ENCODE results near the gene ECHDC3.

Gene ECHDC3

GRCh38 chr10:11808808-11809207 lies 66.6 kb downstream of the ECHDC3 start:
- Histone ChIP-seq H3K23ac (ENCODE audit: low read depth, low read length, poor library complexity) (no peak overlapping the region), H2AFZ (ENCODE audit: low read length) (no peak overlapping the region), H4K8ac (ENCODE audit: low read depth, low read length) (no peak overlapping the region), H3K4me2 (ENCODE audit: insufficient read depth, low read length, poor library complexity, severe bottlenecking) (no peak overlapping the region), H3K27me3 (ENCODE audit: control insufficient read depth in 3 of 3, insufficient read depth in 3 of 3, low read depth in 1 of 3, low read length in 3 of 3) (peaks cover 0 to 3% (median 0%) of the 10 kb centered on the region in 3 experiments), H3K14ac (ENCODE audit: low read length) (no peak overlapping the region), H4K91ac (ENCODE audit: low read depth, low read length, poor library complexity) (no peak overlapping the region), H3K18ac (ENCODE audit: low read length) (no peak overlapping the region), H3K9ac (ENCODE audit: low read depth, low read length, poor library complexity) (no peak overlapping the region), H2BK12ac (ENCODE audit: low read length) (no peak overlapping the region), H3K79me1 (ENCODE audit: low read depth, low read length) (no peaks in the 10 kb centered on the region), H2AK5ac (ENCODE audit: low read depth, low read length) (no peak overlapping the region), H3K36me3 (replicated peaks in 1 of 2; ENCODE audit: control insufficient read depth in 2 of 2, insufficient read depth in 2 of 2, low read length in 2 of 2) (no peaks in the 10 kb centered on the region), H3K4ac (ENCODE audit: low read length) (no peak overlapping the region), H3K4me3 (ENCODE audit: low read length in 2 of 2) (no peak overlapping the region), H2BK5ac (ENCODE audit: low read length) (no peak overlapping the region), H2BK15ac (ENCODE audit: low read length) (no peak overlapping the region), H2BK120ac (ENCODE audit: low read depth, low read length) (no peak overlapping the region), H3K27ac (replicated peaks; ENCODE audit: low read length) (no peak overlapping the region), H3K4me1 (ENCODE audit: control insufficient read depth in 2 of 2, insufficient read depth in 1 of 2, low read depth in 1 of 2, low read length in 2 of 2) (peaks cover 5 to 7% of the 10 kb centered on the region in 2 donors), H3K9me3 (replicated peaks in 1 of 2; ENCODE audit: control insufficient read depth in 2 of 2, insufficient read depth in 1 of 2, low read depth in 1 of 2, low read length in 2 of 2) (peaks cover 0 to 2% of the 10 kb centered on the region in 2 donors)
- WGBS, 2 donors (ENCODE audit: extremely low coverage in 2 of 2, insufficient read length in 2 of 2, insufficient replicate concordance in 1 of 2): no CpG with 5 or more reads among the region's 5 CpGs
- DNase-seq (ENCODE audit: low spot score): no peak

- no peaks in the 10 kb centered on the region for H3K9me3 ChIP-seq (replicated peaks in 1 of 2; ENCODE audit: control insufficient read depth in 2 of 2, insufficient read depth in 1 of 2, low read depth in 1 of 2, low read length in 2 of 2)
- H2BK120ac ChIP-seq (ENCODE audit: low read depth, low read length): no peak overlapping the region
- peaks cover 0 to 4% (median 0%) of the 10 kb centered on the region in 3 experiments for H3K27me3 ChIP-seq (ENCODE audit: control insufficient read depth in 3 of 3, insufficient read depth in 3 of 3, low read depth in 1 of 3, low read length in 3 of 3)
- no peak overlapping the region for H3K4me3 ChIP-seq (ENCODE audit: low read length in 2 of 2)
- no peak overlapping the region for H3K18ac ChIP-seq (ENCODE audit: low read length)
- H3K9ac ChIP-seq (ENCODE audit: low read depth, low read length, poor library complexity): no peak overlapping the region
- H2AFZ ChIP-seq (ENCODE audit: low read length): peak overlapping the region; percentile 55
- no peak overlapping the region for H4K8ac ChIP-seq (ENCODE audit: low read depth, low read length)
- peaks cover 5 to 7% of the 10 kb centered on the region in 2 donors for H3K4me1 ChIP-seq (ENCODE audit: control insufficient read depth in 2 of 2, insufficient read depth in 1 of 2, low read depth in 1 of 2, low read length in 2 of 2)
- no peak overlapping the region for H2BK15ac ChIP-seq (ENCODE audit: low read length)
- H4K91ac ChIP-seq (ENCODE audit: low read depth, low read length, poor library complexity): no peak overlapping the region
- peak overlapping the region; percentile 12 for H3K27ac ChIP-seq (replicated peaks; ENCODE audit: low read length)
- no peak overlapping the region for H2BK5ac ChIP-seq (ENCODE audit: low read length)
- H3K36me3 ChIP-seq (replicated peaks in 1 of 2; ENCODE audit: control insufficient read depth in 2 of 2, insufficient read depth in 2 of 2, low read length in 2 of 2): no peaks in the 10 kb centered on the region
- no peak overlapping the region for H3K4me2 ChIP-seq (ENCODE audit: insufficient read depth, low read length, poor library complexity, severe bottlenecking)
- peak overlapping the region; percentile 2 for H2BK12ac ChIP-seq (ENCODE audit: low read length)
- no peak overlapping the region for H3K4ac ChIP-seq (ENCODE audit: low read length)
- peak overlapping the region; percentile 60 for H3K14ac ChIP-seq (ENCODE audit: low read length)
- H3K79me1 ChIP-seq (ENCODE audit: low read depth, low read length): no peaks in the 10 kb centered on the region
- no CpG with 5 or more reads among the region's 13 CpGs for WGBS, 2 donors (ENCODE audit: extremely low coverage in 2 of 2, insufficient read length in 2 of 2, insufficient replicate concordance in 1 of 2)
- no peak for DNase-seq (ENCODE audit: low spot score)
- H2AK5ac ChIP-seq (ENCODE audit: low read depth, low read length): no peak overlapping the region
- H3K23ac ChIP-seq (ENCODE audit: low read depth, low read length, poor library complexity): peak overlapping the region; percentile 46
These were observed 68.2 kb downstream of the ECHDC3 start for GRCh38 chr10:11810313-11810766.

- no peak overlapping the region for H3K27ac ChIP-seq (replicated peaks; ENCODE audit: low read length)
- no peak overlapping the region for H3K4me3 ChIP-seq (ENCODE audit: low read length in 2 of 2)
- H3K36me3 ChIP-seq (replicated peaks in 1 of 2; ENCODE audit: control insufficient read depth in 2 of 2, insufficient read depth in 2 of 2, low read length in 2 of 2): no peaks in the 10 kb centered on the region
- WGBS, 2 donors (ENCODE audit: extremely low coverage in 2 of 2, insufficient read length in 2 of 2, insufficient replicate concordance in 1 of 2): no CpG with 5 or more reads among the region's 6 CpGs
- no peaks in the 10 kb centered on the region for H3K79me1 ChIP-seq (ENCODE audit: low read depth, low read length)
- H2BK120ac ChIP-seq (ENCODE audit: low read depth, low read length): no peak overlapping the region
- H3K18ac ChIP-seq (ENCODE audit: low read length): no peak overlapping the region
- peak overlapping the region; percentile 55 for H2AFZ ChIP-seq (ENCODE audit: low read length)
- no peak overlapping the region for H4K8ac ChIP-seq (ENCODE audit: low read depth, low read length)
- no peak for DNase-seq (ENCODE audit: low spot score)
- no peak overlapping the region for H2BK15ac ChIP-seq (ENCODE audit: low read length)
- no peak overlapping the region for H3K9ac ChIP-seq (ENCODE audit: low read depth, low read length, poor library complexity)
- no peak overlapping the region for H2AK5ac ChIP-seq (ENCODE audit: low read depth, low read length)
- no peak overlapping the region for H3K14ac ChIP-seq (ENCODE audit: low read length)
- no peak overlapping the region for H2BK12ac ChIP-seq (ENCODE audit: low read length)
- peaks cover 0 to 4% (median 0%) of the 10 kb centered on the region in 3 experiments for H3K27me3 ChIP-seq (ENCODE audit: control insufficient read depth in 3 of 3, insufficient read depth in 3 of 3, low read depth in 1 of 3, low read length in 3 of 3)
- H2BK5ac ChIP-seq (ENCODE audit: low read length): no peak overlapping the region
- H3K4ac ChIP-seq (ENCODE audit: low read length): no peak overlapping the region
- no peak overlapping the region for H3K4me2 ChIP-seq (ENCODE audit: insufficient read depth, low read length, poor library complexity, severe bottlenecking)
- H3K9me3 ChIP-seq (replicated peaks in 1 of 2; ENCODE audit: control insufficient read depth in 2 of 2, insufficient read depth in 1 of 2, low read depth in 1 of 2, low read length in 2 of 2): no peaks in the 10 kb centered on the region
- no peak overlapping the region for H3K23ac ChIP-seq (ENCODE audit: low read depth, low read length, poor library complexity)
- peaks cover 5 to 7% of the 10 kb centered on the region in 2 donors for H3K4me1 ChIP-seq (ENCODE audit: control insufficient read depth in 2 of 2, insufficient read depth in 1 of 2, low read depth in 1 of 2, low read length in 2 of 2)
- no peak overlapping the region for H4K91ac ChIP-seq (ENCODE audit: low read depth, low read length, poor library complexity)
These were observed 68.8 kb downstream of the ECHDC3 start for GRCh38 chr10:11810973-11811372.

- Histone ChIP-seq H2AK5ac (ENCODE audit: low read depth, low read length) (no peak overlapping the region), H3K23ac (ENCODE audit: low read depth, low read length, poor library complexity) (peak overlapping the region; percentile 6), H2BK15ac (ENCODE audit: low read length) (no peak overlapping the region), H3K4ac (ENCODE audit: low read length) (no peak overlapping the region), H4K91ac (ENCODE audit: low read depth, low read length, poor library complexity) (no peak overlapping the region), H3K4me2 (ENCODE audit: insufficient read depth, low read length, poor library complexity, severe bottlenecking) (no peak overlapping the region), H3K27me3 (ENCODE audit: control insufficient read depth in 3 of 3, insufficient read depth in 3 of 3, low read depth in 1 of 3, low read length in 3 of 3) (peaks cover 0 to 4% (median 0%) of the 10 kb centered on the region in 3 experiments), H3K9me3 (replicated peaks in 1 of 2; ENCODE audit: control insufficient read depth in 2 of 2, insufficient read depth in 1 of 2, low read depth in 1 of 2, low read length in 2 of 2) (no peaks in the 10 kb centered on the region), H2BK5ac (ENCODE audit: low read length) (no peak overlapping the region), H3K4me1 (ENCODE audit: control insufficient read depth in 2 of 2, insufficient read depth in 1 of 2, low read depth in 1 of 2, low read length in 2 of 2) (peaks cover 5 to 7% of the 10 kb centered on the region in 2 donors), H2BK120ac (ENCODE audit: low read depth, low read length) (no peak overlapping the region), H2BK12ac (ENCODE audit: low read length) (no peak overlapping the region), H4K8ac (ENCODE audit: low read depth, low read length) (no peak overlapping the region), H3K36me3 (replicated peaks in 1 of 2; ENCODE audit: control insufficient read depth in 2 of 2, insufficient read depth in 2 of 2, low read length in 2 of 2) (no peaks in the 10 kb centered on the region), H3K9ac (ENCODE audit: low read depth, low read length, poor library complexity) (no peak overlapping the region), H2AFZ (ENCODE audit: low read length) (no peak overlapping the region), H3K27ac (replicated peaks; ENCODE audit: low read length) (no peak overlapping the region), H3K18ac (ENCODE audit: low read length) (peak overlapping the region; percentile 0), H3K4me3 (ENCODE audit: low read length in 2 of 2) (no peak overlapping the region), H3K14ac (ENCODE audit: low read length) (no peak overlapping the region), H3K79me1 (ENCODE audit: low read depth, low read length) (no peaks in the 10 kb centered on the region)
- WGBS, 2 donors (ENCODE audit: extremely low coverage in 2 of 2, insufficient read length in 2 of 2, insufficient replicate concordance in 1 of 2): no CpG with 5 or more reads among the region's 7 CpGs
- no peak for DNase-seq (ENCODE audit: low spot score)
These were observed 71.0 kb downstream of the ECHDC3 start for GRCh38 chr10:11813177-11813576.

Measured in neuronal stem cell (in vitro differentiated cells).